22Rv1 (cell line): ENCODE data around the gene PLBD2.

Experiments
- H3K27ac ChIP-seq: fragments of 450-650 bp; 2 replicates; pipeline ENCODE4 v1.5.1; 2017
- ZFX ChIP-seq: fragments of 450-650 bp; IDR thresholded peaks from 2 replicates; pipeline ENCODE4 v1.6.1; 2017; ENCODE audit warnings: antibody characterized with exemption, borderline replicate concordance
- TF ChIP-seq, protein P1 (sequence below): fragments of 450-650 bp; IDR thresholded peaks from 2 replicates; pipeline ENCODE4 v1.5.1; 2017; ENCODE audit warnings: mild to moderate bottlenecking

PLBD2 gene, protein sequence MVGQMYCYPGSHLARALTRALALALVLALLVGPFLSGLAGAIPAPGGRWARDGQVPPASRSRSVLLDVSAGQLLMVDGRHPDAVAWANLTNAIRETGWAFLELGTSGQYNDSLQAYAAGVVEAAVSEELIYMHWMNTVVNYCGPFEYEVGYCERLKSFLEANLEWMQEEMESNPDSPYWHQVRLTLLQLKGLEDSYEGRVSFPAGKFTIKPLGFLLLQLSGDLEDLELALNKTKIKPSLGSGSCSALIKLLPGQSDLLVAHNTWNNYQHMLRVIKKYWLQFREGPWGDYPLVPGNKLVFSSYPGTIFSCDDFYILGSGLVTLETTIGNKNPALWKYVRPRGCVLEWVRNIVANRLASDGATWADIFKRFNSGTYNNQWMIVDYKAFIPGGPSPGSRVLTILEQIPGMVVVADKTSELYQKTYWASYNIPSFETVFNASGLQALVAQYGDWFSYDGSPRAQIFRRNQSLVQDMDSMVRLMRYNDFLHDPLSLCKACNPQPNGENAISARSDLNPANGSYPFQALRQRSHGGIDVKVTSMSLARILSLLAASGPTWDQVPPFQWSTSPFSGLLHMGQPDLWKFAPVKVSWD

DNA sequence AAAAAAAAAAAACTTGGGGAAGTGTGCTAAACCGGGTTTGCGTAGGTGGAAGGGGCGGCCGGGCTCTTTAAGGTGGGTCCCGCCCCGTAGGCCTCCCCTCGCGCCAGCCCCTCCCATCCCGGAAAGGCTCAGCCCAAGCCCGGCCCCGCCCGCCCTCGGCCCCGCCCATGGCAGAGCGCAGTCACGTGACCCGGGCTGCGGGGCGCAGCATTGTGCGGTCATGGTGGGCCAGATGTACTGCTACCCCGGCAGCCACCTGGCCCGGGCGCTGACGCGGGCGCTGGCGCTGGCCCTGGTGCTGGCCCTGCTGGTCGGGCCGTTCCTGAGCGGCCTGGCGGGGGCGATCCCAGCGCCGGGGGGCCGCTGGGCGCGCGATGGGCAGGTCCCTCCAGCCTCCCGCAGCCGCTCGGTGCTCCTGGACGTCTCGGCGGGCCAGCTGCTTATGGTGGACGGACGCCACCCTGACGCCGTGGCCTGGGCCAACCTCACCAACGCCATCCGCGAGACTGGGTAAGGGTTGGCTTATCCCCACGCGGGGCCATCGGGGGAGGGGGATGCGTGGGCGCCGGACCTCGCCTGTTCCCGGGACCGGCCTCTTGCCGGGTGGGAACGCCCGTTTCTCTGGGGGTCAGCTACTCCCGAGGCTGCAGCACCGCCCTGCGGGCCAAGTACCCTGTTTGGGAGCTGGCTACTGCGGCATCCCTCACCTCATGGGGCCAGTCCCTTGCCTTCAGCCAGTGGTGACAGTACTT is at the start of gene PLBD2:
TSS of gene PLBD2 (plus strand) at position 207 of the 752 bp plus-strand sequence. CDS start at position 221, 14 bp downstream.
- TF ChIP-seq, protein P1, sequence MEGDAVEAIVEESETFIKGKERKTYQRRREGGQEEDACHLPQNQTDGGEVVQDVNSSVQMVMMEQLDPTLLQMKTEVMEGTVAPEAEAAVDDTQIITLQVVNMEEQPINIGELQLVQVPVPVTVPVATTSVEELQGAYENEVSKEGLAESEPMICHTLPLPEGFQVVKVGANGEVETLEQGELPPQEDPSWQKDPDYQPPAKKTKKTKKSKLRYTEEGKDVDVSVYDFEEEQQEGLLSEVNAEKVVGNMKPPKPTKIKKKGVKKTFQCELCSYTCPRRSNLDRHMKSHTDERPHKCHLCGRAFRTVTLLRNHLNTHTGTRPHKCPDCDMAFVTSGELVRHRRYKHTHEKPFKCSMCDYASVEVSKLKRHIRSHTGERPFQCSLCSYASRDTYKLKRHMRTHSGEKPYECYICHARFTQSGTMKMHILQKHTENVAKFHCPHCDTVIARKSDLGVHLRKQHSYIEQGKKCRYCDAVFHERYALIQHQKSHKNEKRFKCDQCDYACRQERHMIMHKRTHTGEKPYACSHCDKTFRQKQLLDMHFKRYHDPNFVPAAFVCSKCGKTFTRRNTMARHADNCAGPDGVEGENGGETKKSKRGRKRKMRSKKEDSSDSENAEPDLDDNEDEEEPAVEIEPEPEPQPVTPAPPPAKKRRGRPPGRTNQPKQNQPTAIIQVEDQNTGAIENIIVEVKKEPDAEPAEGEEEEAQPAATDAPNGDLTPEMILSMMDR = 0 out of 2 replicates have a peak, but pooled peaks have one; percentile 3
- no peak for TF ChIP-seq ZFX

DNA sequence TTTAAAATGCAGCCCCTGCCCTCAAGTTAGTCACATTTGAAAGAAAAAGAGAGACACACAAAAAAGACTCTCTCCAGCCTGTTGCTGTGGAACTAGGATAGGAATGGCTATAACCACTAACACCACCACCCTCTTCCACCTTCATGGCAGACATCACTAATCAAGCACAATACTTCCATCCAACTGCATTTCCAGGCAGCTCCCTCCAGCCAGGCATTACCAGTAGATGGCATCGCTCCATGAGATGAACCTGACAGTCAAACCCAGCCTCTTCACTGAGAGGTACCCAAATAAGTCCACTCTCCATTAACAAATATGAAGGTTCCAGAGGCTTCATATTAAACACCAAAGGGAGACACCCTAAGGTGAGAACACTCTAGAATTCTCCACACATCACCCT is 47.9 kb upstream of the PLBD2 start:
- H3K27ac ChIP-seq = no peak overlapping the region
- TF ChIP-seq, protein P1 = peak; percentile 43; the same call in 1 of the 2 replicates
- TF ChIP-seq ZFX = no peak

More for the DNA sequence above, at the start of gene PLBD2:
- peak within 1 kb of the TSS; percentile 49 for H3K27ac ChIP-seq

DNA sequence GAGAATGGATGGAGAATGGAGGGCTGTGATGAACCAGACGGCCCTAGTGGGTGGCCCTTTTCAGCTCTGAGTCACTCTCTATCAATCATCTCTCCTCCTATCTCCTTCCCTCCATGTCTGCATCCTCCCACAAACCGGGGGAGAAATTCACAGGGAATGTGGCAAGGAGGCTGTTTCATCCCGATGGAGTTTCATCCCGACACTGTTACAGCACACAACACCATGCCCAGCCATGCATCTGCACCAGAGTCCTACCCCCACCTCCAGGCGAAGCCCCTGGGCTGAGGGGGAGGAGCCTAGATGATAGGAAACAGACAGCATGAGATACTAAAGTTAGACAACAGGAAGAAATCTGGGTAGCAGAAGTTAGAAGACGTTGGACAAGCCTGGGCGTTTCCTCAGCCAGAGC is 44.3 kb upstream of the PLBD2 start:
- H3K27ac ChIP-seq = no peak overlapping the region
- TF ChIP-seq ZFX = no peak
- TF ChIP-seq, protein P1 = no peak

DNA sequence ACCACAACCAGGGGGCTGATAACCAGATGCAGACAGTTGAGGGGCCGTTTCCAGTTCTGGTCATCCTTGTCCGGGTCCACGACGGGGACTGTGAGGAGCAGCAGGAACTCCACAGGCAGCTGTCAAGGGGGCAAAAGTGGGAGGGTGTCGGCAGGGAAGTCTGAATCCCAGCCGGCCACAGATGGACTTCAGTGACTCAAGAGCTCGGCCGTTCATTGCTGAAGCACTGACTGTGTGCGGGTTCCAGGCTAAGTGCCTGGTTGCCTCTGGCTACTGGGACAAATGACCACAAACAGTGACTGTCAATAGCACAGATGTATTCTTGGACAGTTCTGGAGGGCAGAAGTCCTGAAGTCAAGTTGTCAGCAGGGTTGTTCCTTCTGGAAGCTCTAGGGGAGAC is 43.0 kb upstream of the PLBD2 start:
- no peak overlapping the region for H3K27ac ChIP-seq
- TF ChIP-seq, protein P1 = no peak
- no peak for TF ChIP-seq ZFX

DNA sequence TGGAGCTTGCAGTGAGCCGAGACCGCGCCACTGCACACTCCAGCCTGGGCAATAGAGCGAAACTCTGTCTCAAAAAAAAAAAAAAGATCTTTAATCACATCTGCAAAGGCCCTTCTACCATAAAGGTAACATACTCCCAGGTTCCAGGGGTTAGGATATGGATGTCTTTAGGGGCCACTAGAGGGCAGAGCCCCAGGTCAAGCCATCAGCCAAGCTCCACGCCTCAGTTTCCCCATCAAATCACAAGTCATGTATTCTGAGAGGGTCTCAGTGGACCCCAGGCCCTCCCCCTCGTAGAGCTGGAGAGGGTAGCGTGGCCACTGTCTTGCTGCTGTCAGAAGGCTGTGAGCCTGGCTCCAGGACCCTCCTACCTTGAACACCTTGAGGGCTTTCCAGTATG is 42.2 kb upstream of the PLBD2 start:
- TF ChIP-seq ZFX = no peak
- TF ChIP-seq, protein P1 = peak; percentile 46
- H3K27ac ChIP-seq = no peak overlapping the region

DNA sequence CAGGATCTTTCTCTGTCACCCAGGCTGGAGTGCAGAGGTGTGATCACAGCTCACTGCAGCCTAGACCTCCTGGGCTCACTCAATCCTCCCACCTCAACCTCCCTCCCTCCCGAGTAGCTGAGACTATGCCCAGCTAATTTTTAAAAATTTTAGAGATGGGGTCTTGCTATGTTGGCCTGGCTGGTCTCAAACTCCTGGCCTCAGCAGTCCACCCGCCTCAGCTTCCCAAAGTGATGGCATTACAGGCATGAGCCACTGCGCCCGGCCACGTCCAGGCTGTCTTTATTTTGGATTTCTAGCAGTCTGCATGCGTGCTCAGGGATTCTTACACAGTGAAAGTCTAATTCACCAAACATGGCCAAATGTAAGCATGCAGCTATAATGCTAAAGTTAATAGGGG is 41.3 kb upstream of the PLBD2 start:
- TF ChIP-seq, protein P1 = no peak
- TF ChIP-seq ZFX = no peak
- no peak overlapping the region for H3K27ac ChIP-seq
